HCT116 (cell line): ENCODE data around the gene CASP10. TPM values are rescaled to one million over a fixed set of nuclear protein-coding genes. Genes with fewer than 3 reads are reported as not detected.

Source experiments
- ATAC-seq: fragments of 200-7000 bp; cut with Tn5 transposase; 2 replicates; pipeline ENCODE4 v1.9.1; 2020; ENCODE audit warnings: mild to moderate bottlenecking, moderate library complexity
- BruUV-seq: library from RNA; stranded (reverse); fragments of 400-500 nt; replicated peaks from 2 replicates; lab custom pipeline; 2021; lab: Mats Ljungman, UMichigan
- CTCF ChIA-PET: fragments of 300-600 bp; sonication (Branson Sonifier 250); formaldehyde crosslinking; loops from one replicate; lab custom pipeline; 2021; ENCODE audit warnings: antibody characterized with exemption; lab: Charles Lee
- POLR2A ChIA-PET: fragments of 300-600, 350-600 bp; sonication (Branson Sonifier 250); formaldehyde crosslinking; loops from one replicate; lab custom pipeline; 2021; ENCODE audit warnings: antibody characterized with exemption; lab: Charles Lee
- RAD21 ChIA-PET, 2 experiments: fragments of 300-600 bp; sonication (Branson Sonifier 250); formaldehyde crosslinking; loops; one replicate each; lab custom pipeline; 2023; ENCODE audit warnings: low total read pairs in 2 of 2; ENCODE audit not compliant: uncharacterized antibody in 2 of 2, unreplicated experiment in 2 of 2, low non-redundant PET in 1 of 2; lab: Charles Lee
- DNase-seq: peaks from one replicate; pipeline ENCODE4 v3.0.0-alpha.2; 2010; ENCODE audit warnings: low read depth, low spot score
- H2AFZ ChIP-seq: fragments of 200-600 bp; shearing (Covaris generic), sonication (generic); 2 replicates; pipeline ENCODE4 v1.6.1; 2017; ENCODE audit warnings: low read depth, mixed run types, mixed read lengths, antibody characterized with exemption, low read length; ENCODE audit not compliant: poor library complexity, severe bottlenecking
- H3K27ac ChIP-seq: 2 replicates; pipeline ENCODE4 v1.5.1; 2012; ENCODE audit warnings: low read depth, low read length
- H3K27me3 ChIP-seq: fragments of 200-600 bp; sonication (generic); 2 replicates; pipeline ENCODE4 v1.6.1; 2016; ENCODE audit warnings: mixed run types, low read length, mixed read lengths; ENCODE audit not compliant: insufficient read depth
- H3K36me3 ChIP-seq, 2 experiments: fragments of 200-500 bp in 1 of 2; fragments of 200-600 bp in 1 of 2; sonication (Bioruptor generic) in 1 of 2; sonication (generic) in 1 of 2; 2 replicates each; pipeline versions ENCODE4 v1.5.1 to v1.6.1; 2014 to 2016; ENCODE audit warnings: low read length in 2 of 2, inconsistent platforms in 1 of 2, mixed read lengths in 1 of 2, mixed run types in 1 of 2; ENCODE audit not compliant: insufficient read depth in 2 of 2, control insufficient read depth in 1 of 2
- H3K4me1 ChIP-seq, 2 experiments: fragments of 200-600 bp in 1 of 2; sonication (generic) in 1 of 2; 2 replicates each; pipeline versions ENCODE4 v1.5.1 to v1.6.1; 2012 to 2017; ENCODE audit warnings: low read length in 2 of 2, inconsistent platforms in 1 of 2, mild to moderate bottlenecking in 1 of 2, mixed read lengths in 1 of 2, mixed run types in 1 of 2, moderate library complexity in 1 of 2; ENCODE audit not compliant: insufficient read depth in 2 of 2, control insufficient read depth in 1 of 2
- H3K4me2 ChIP-seq: fragments of 200-600 bp; sonication (generic); 2 replicates; pipeline ENCODE4 v1.6.1; 2017; ENCODE audit warnings: mixed run types, low read length, mixed read lengths
- H3K4me3 ChIP-seq, 2 experiments: fragments of 200-600 bp in 1 of 2; sonication (generic) in 1 of 2; replicated peaks in 1 of 2; 2 replicates each; pipeline ENCODE4 v1.5.1; 2011 to 2016; ENCODE audit warnings: low read length in 2 of 2, control low read depth in 1 of 2, low read depth in 1 of 2, mild to moderate bottlenecking in 1 of 2, mixed read lengths in 1 of 2, mixed run types in 1 of 2
- H3K79me2 ChIP-seq: fragments of 200-600 bp; sonication (generic); 2 replicates; pipeline ENCODE4 v1.6.1; 2017; ENCODE audit warnings: mild to moderate bottlenecking, mixed run types, low read length, moderate library complexity, mixed read lengths; ENCODE audit not compliant: insufficient read depth
- H3K9ac ChIP-seq: fragments of 200-600 bp; sonication (generic); 2 replicates; pipeline ENCODE4 v1.6.1; 2016; ENCODE audit warnings: low read length, mixed read lengths
- H3K9me2 ChIP-seq: fragments of 200-600 bp; sonication (generic), shearing (Covaris generic); 2 replicates; pipeline ENCODE4 v1.6.1; 2017; ENCODE audit warnings: mixed run types, mild to moderate bottlenecking, moderate library complexity; ENCODE audit not compliant: insufficient read depth
- H3K9me3 ChIP-seq, 2 experiments: fragments of 200-500 bp in 1 of 2; fragments of 200-600 bp in 1 of 2; sonication (Bioruptor generic) in 1 of 2; sonication (generic) in 1 of 2; 2 replicates each; pipeline ENCODE4 v1.6.1; 2014 to 2017; ENCODE audit warnings: low read length in 2 of 2, mixed read lengths in 2 of 2, inconsistent platforms in 1 of 2, low read depth in 1 of 2, mild to moderate bottlenecking in 1 of 2, mixed run types in 1 of 2, moderate library complexity in 1 of 2; ENCODE audit not compliant: control insufficient read depth in 1 of 2, insufficient read depth in 1 of 2
- H4K20me1 ChIP-seq: fragments of 200-600 bp; sonication (generic), shearing (Covaris generic); 2 replicates; pipeline ENCODE4 v1.6.1; 2017; ENCODE audit warnings: mixed run types, mild to moderate bottlenecking, moderate library complexity; ENCODE audit not compliant: insufficient read depth
- EGR1 ChIP-seq: IDR thresholded peaks from 2 replicates; pipeline ENCODE4 v1.6.1; 2012; ENCODE audit warnings: low read depth
- ELF1 ChIP-seq: IDR thresholded peaks from 2 replicates; pipeline ENCODE4 v1.6.1; 2012; ENCODE audit warnings: low read depth, borderline replicate concordance
- EZH2 ChIP-seq: fragments of 200-600 bp; sonication (generic); IDR thresholded peaks from 2 replicates; pipeline ENCODE4 v1.6.1; 2017; ENCODE audit warnings: antibody characterized with exemption, mixed run types
- FOSL1 ChIP-seq: IDR thresholded peaks from 2 replicates; pipeline ENCODE4 v1.6.1; 2012; ENCODE audit warnings: low read depth
- JUND ChIP-seq: IDR thresholded peaks from 2 replicates; pipeline ENCODE4 v1.6.1; 2012
- POLR2A ChIP-seq: IDR thresholded peaks from 2 replicates; pipeline ENCODE4 v1.7.0; 2011; ENCODE audit warnings: borderline replicate concordance; ENCODE audit not compliant: insufficient read depth, insufficient read length; ENCODE audit errors: extremely low read depth
- SIN3A ChIP-seq: IDR thresholded peaks from 2 replicates; pipeline ENCODE4 v1.6.1; 2012; ENCODE audit warnings: low read depth
- SP1 ChIP-seq: IDR thresholded peaks from 2 replicates; pipeline ENCODE4 v1.6.1; 2012; ENCODE audit warnings: low read depth
- SRF ChIP-seq: IDR thresholded peaks from 2 replicates; pipeline ENCODE4 v1.6.1; 2012; ENCODE audit warnings: low read depth
- TCF7L2 ChIP-seq: IDR thresholded peaks from 2 replicates; pipeline ENCODE4 v1.7.0; 2011; ENCODE audit warnings: borderline replicate concordance, inconsistent platforms; ENCODE audit not compliant: insufficient read depth, insufficient read length; ENCODE audit errors: extremely low read depth
- YY1 ChIP-seq: IDR thresholded peaks from 2 replicates; pipeline ENCODE4 v1.6.1; 2011; ENCODE audit warnings: low read length, low read depth, moderate library complexity, mild to moderate bottlenecking; ENCODE audit not compliant: insufficient replicate concordance; ENCODE audit errors: extremely low read depth
- ZFX ChIP-seq: fragments of 450-650 bp; IDR thresholded peaks from 2 replicates; pipeline ENCODE4 v1.6.1; 2017
- ZNF274 ChIP-seq: fragments of 200-500 bp; sonication (Bioruptor generic); IDR thresholded peaks from 2 replicates; pipeline ENCODE4 v1.6.1; 2014; ENCODE audit warnings: mild to moderate bottlenecking, low read depth, low read length, inconsistent platforms
- intact Hi-C: fragments of 100-400 bp; cut with micrococcal nuclease; formaldehyde crosslinking; loops from 2 replicates; pipeline ENCODE4 v1.10.0; 2022
- total RNA-seq: library from RNA; stranded (reverse); gene quantifications from one replicate; pipeline ENCODE4 v1.2.1, GENCODE V29; 2021; ENCODE audit not compliant: unreplicated experiment
- TF ChIP-seq, protein P1 (sequence below): IDR thresholded peaks from 2 replicates; pipeline ENCODE4 v1.6.1; 2012
- TF ChIP-seq, protein P2 (sequence below): IDR thresholded peaks from 2 replicates; pipeline ENCODE4 v1.6.1; 2011; ENCODE audit warnings: mild to moderate bottlenecking, low read length, moderate library complexity; ENCODE audit not compliant: insufficient replicate concordance; ENCODE audit errors: extremely low read depth
- TF ChIP-seq, protein P3 (sequence below): IDR thresholded peaks from 2 replicates; pipeline ENCODE4 v1.6.1; 2012
- TF ChIP-seq, protein P4 (sequence below), 3 experiments: fragments of 200-600 bp in 1 of 3; sonication (generic) in 1 of 3; IDR thresholded peaks in 2 of 3; conservative IDR thresholded peaks in 1 of 3; 2 replicates each; pipeline ENCODE4 v1.5.1; 2012 to 2017; ENCODE audit warnings: low read depth in 2 of 3, low read length in 2 of 3, antibody characterized with exemption in 1 of 3, borderline replicate concordance in 1 of 3, control low read depth in 1 of 3, mild to moderate bottlenecking in 1 of 3, mixed read lengths in 1 of 3, mixed run types in 1 of 3, moderate library complexity in 1 of 3; ENCODE audit not compliant: insufficient read depth in 1 of 3
- TF ChIP-seq, protein P5 (sequence below): IDR thresholded peaks from 2 replicates; pipeline ENCODE4 v1.6.1; 2012; ENCODE audit warnings: low read depth

The CASP10 gene
- total RNA-seq, 1 experiment from 2014 or later: 2.6 TPM

DNA sequence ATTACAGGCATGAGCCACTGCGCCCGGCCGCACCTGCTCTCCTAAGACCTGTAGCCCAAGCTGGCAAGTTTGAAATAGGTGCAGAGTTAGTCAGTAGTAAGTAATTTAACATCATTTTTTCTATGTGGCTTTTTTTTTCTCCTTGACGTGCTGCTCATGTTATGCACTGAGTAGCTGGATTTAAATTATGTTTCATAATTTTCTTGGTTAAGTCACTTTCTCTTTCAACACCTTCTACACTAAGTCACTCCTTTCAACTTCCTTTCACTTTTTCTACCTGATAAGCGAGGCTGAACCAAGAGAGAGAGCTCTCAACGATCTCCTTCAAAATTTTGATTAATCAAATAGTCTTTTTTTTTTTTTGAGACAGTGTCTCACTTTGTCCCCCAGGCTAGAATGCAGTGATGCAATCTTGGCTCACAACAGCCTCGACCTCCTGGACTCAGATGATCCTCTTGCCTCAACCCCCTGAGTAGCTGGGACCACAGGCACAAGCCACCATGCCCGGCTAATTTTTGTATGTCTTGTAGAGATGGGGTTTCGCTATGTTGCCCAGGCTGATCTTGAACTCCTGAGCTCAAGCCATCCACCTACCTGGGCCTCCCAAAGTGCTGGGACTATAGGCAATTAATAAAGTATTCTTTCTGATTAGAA lies 90.5 kb downstream of the CASP10 start:
- Histone ChIP-seq H3K9me3 (no peaks in the 10 kb centered on the region), H3K27ac (no peak overlapping the region), H3K27me3 (no peaks in the 10 kb centered on the region), H3K4me3 (no peak overlapping the region), H3K9ac (no peak overlapping the region), H3K36me3 (peaks cover 13 to 16% of the 10 kb centered on the region in 2 experiments; a peak in 3 of 4 replicates), H3K4me2 (no peak overlapping the region), H4K20me1 (no peaks in the 10 kb centered on the region), H2AFZ (no peak overlapping the region), H3K79me2 (no peaks in the 10 kb centered on the region), H3K9me2 (no peaks in the 10 kb centered on the region), H3K4me1 (no peaks in the 10 kb centered on the region)
- no peak for ATAC-seq
- TF ChIP-seq EGR1: no peak
- no peak for TF ChIP-seq SRF
- no peak for TF ChIP-seq EZH2
- no peak for TF ChIP-seq TCF7L2
- no peak for TF ChIP-seq SIN3A
- no peak for TF ChIP-seq ZFX
- no peak for TF ChIP-seq YY1
- TF ChIP-seq, protein P1, sequence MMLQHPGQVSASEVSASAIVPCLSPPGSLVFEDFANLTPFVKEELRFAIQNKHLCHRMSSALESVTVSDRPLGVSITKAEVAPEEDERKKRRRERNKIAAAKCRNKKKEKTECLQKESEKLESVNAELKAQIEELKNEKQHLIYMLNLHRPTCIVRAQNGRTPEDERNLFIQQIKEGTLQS: no peak
- TF ChIP-seq FOSL1: no peak
- no peak for TF ChIP-seq ZNF274
- TF ChIP-seq, protein P2, sequence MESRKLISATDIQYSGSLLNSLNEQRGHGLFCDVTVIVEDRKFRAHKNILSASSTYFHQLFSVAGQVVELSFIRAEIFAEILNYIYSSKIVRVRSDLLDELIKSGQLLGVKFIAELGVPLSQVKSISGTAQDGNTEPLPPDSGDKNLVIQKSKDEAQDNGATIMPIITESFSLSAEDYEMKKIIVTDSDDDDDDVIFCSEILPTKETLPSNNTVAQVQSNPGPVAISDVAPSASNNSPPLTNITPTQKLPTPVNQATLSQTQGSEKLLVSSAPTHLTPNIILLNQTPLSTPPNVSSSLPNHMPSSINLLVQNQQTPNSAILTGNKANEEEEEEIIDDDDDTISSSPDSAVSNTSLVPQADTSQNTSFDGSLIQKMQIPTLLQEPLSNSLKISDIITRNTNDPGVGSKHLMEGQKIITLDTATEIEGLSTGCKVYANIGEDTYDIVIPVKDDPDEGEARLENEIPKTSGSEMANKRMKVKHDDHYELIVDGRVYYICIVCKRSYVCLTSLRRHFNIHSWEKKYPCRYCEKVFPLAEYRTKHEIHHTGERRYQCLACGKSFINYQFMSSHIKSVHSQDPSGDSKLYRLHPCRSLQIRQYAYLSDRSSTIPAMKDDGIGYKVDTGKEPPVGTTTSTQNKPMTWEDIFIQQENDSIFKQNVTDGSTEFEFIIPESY: no peak
- TF ChIP-seq, protein P3, sequence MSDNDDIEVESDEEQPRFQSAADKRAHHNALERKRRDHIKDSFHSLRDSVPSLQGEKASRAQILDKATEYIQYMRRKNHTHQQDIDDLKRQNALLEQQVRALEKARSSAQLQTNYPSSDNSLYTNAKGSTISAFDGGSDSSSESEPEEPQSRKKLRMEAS: no peak
- TF ChIP-seq, protein P4, sequence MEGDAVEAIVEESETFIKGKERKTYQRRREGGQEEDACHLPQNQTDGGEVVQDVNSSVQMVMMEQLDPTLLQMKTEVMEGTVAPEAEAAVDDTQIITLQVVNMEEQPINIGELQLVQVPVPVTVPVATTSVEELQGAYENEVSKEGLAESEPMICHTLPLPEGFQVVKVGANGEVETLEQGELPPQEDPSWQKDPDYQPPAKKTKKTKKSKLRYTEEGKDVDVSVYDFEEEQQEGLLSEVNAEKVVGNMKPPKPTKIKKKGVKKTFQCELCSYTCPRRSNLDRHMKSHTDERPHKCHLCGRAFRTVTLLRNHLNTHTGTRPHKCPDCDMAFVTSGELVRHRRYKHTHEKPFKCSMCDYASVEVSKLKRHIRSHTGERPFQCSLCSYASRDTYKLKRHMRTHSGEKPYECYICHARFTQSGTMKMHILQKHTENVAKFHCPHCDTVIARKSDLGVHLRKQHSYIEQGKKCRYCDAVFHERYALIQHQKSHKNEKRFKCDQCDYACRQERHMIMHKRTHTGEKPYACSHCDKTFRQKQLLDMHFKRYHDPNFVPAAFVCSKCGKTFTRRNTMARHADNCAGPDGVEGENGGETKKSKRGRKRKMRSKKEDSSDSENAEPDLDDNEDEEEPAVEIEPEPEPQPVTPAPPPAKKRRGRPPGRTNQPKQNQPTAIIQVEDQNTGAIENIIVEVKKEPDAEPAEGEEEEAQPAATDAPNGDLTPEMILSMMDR (IDR thresholded peaks at IDR 0.05 in 2 of 3, conservative IDR thresholded peaks at IDR 0.05 in 1 of 3; ENCODE audit: borderline replicate concordance in 1 of 3, insufficient read depth in 1 of 3, low read depth in 2 of 3, low read length in 2 of 3): no peak
- TF ChIP-seq, protein P5, sequence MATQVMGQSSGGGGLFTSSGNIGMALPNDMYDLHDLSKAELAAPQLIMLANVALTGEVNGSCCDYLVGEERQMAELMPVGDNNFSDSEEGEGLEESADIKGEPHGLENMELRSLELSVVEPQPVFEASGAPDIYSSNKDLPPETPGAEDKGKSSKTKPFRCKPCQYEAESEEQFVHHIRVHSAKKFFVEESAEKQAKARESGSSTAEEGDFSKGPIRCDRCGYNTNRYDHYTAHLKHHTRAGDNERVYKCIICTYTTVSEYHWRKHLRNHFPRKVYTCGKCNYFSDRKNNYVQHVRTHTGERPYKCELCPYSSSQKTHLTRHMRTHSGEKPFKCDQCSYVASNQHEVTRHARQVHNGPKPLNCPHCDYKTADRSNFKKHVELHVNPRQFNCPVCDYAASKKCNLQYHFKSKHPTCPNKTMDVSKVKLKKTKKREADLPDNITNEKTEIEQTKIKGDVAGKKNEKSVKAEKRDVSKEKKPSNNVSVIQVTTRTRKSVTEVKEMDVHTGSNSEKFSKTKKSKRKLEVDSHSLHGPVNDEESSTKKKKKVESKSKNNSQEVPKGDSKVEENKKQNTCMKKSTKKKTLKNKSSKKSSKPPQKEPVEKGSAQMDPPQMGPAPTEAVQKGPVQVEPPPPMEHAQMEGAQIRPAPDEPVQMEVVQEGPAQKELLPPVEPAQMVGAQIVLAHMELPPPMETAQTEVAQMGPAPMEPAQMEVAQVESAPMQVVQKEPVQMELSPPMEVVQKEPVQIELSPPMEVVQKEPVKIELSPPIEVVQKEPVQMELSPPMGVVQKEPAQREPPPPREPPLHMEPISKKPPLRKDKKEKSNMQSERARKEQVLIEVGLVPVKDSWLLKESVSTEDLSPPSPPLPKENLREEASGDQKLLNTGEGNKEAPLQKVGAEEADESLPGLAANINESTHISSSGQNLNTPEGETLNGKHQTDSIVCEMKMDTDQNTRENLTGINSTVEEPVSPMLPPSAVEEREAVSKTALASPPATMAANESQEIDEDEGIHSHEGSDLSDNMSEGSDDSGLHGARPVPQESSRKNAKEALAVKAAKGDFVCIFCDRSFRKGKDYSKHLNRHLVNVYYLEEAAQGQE: no peak
- no peak for TF ChIP-seq ELF1
- TF ChIP-seq JUND: no peak
- no peak for TF ChIP-seq SP1
- no peak for TF ChIP-seq POLR2A
- CTCF ChIA-PET: no interaction called here
- intact Hi-C loops: no loop called here
- RAD21 ChIA-PET: no interaction called here
- POLR2A ChIA-PET: no interaction called here
- no peak for DNase-seq
- no TSS peak for BruUV-seq
